Measurements from ENCODE around the gene RPS29.
"Not testable (repeated sequence)": the region's sequence is repeated elsewhere in the genome, so short reads cannot be mapped to it uniquely, and the experiment has no call there.

The RPS29 gene

DNA sequence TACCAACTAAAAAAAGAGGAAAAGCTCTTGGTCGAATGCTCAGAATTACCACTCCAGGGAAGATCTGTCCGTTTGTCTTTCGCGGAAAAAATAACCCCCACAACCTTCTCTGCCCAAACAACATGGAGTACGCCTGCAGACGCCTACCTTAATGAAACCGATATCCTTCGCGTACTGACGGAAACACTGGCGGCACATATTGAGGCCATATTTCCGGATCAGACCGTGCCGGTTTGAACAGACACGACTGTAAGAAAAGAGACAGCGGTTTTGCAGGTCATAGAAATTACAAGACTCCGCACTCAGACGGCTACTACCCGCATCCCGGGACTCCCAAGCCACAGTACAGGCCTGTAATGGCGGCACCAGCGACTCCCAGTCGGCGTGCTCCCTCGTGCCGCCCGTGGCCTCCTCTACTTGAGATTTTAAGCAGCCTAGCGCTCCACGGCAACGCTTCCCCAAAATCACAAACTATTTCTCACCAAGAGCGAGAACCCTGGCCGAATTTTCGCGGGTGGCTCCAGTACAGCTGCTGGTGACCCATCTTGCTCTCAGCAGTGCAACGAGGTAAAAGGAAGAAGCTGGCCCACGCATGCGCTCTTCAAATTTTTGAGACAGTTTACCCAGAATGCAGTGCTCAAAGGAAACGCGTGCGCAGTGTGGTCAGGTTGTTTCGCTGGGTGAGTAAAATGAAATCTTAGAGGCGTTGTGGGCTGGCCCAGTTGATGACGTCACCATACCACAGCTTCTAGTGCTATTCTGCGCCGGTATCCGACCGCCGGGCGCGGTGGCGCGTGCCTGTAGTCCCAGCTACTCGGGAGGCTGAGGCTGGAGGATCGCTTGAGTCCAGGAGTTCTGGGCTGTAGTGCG lies at the start of gene RPS29:
Gene RPS29, minus strand, starts transcription at position 578 of the 870 bp plus-strand sequence. Its CDS starts 34 bp downstream, at position 544.
- peak; percentile 96 to 97 for DNase-seq (ENCODE audit: low read depth in 1 of 2, low spot score in 1 of 2)

DNA sequence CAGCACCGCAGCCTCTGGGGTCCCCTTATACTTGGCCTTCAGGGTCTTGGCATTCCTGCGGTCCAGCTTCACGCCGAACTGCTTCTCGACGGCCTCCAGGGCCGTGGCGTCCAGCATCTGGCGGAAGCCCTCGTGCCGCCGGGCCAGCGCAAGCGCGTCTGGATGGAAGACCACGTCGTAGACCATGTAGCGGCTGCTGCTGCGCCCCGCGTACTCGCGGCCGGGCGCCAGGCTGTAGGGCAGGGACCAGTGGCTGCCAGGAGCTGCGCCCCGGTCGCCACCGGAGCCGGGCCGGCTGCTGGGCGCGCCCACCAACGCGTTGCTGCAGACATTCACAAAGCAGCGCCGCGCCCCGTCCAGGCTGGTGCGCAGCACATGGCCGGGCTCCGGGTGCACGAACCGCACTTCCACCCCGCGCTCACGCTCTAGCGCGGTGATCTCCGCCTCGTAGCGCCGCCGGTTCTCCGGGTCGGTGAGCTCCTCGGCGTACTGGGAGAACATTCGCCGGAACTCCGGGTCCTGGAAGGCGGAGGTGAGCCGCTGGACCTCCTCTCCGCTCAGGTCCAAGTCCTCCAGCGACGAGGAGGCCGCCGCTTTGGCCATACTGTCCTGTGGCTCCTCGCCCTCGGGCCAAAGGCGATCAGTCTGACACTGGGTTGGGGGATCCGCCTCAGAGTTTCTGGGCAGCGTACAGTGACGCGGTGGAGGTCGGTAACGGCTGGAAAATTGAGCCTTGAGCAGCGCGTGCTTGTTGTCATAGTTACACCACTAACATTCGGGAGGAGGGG lies 48.6 kb upstream of the RPS29 start, which contains the start of gene DNAAF2:
Gene DNAAF2, minus strand, starts transcription at position 698 of the 788 bp plus-strand sequence. Its CDS starts 95 bp downstream, at position 603.
- peak; percentile 43 to 46 for DNase-seq (ENCODE audit: low read depth in 1 of 2, low spot score in 1 of 2)

GRCh38 chr14:49633640-49634546 lies 47.7 kb upstream of the RPS29 start:
- DNase-seq (ENCODE audit: low read depth in 1 of 2, low spot score in 1 of 2) = peak; percentile 90 to 95

GRCh38 chr14:49623941-49624839 lies 38.0 kb upstream of the RPS29 start:
- no peak for DNase-seq (ENCODE audit: low read depth in 1 of 2, low spot score in 1 of 2)

- DNase-seq (ENCODE audit: low read depth in 1 of 2, low spot score in 1 of 2) = no peak
Measured at GRCh38 chr14:49623387-49623786, 37.2 kb upstream of the RPS29 start.

- no peak for DNase-seq (ENCODE audit: low read depth in 1 of 2, low spot score in 1 of 2)
Measured at GRCh38 chr14:49622022-49622607, 35.9 kb upstream of the RPS29 start.

DNA sequence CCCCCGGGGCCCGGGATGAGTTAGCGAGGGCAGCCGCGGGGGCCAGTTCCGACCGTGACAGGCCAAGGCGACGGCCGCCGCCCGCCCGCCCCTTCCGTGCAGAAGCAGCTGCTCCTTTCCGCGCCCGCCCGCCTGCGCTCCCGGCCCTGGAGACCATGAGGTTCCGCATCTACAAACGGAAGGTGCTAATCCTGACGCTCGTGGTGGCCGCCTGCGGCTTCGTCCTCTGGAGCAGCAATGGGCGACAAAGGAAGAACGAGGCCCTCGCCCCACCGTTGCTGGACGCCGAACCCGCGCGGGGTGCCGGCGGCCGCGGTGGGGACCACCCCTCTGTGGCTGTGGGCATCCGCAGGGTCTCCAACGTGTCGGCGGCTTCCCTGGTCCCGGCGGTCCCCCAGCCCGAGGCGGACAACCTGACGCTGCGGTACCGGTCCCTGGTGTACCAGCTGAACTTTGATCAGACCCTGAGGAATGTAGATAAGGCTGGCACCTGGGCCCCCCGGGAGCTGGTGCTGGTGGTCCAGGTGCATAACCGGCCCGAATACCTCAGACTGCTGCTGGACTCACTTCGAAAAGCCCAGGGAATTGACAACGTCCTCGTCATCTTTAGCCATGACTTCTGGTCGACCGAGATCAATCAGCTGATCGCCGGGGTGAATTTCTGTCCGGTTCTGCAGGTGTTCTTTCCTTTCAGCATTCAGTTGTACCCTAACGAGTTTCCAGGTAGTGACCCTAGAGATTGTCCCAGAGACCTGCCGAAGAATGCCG lies 35.1 kb upstream of the RPS29 start:
- DNase-seq (ENCODE audit: low read depth in 1 of 2, low spot score in 1 of 2) = peak; percentile 25 to 46

- DNase-seq (ENCODE audit: low read depth in 1 of 2, low spot score in 1 of 2) = peak; percentile 86 to 89
Measured at GRCh38 chr14:49620182-49621113, 34.3 kb upstream of the RPS29 start, which contains the start of the genes MGAT2 and RPL36AL. MGAT2 (plus strand) TSS chr14:49620799; CDS start chr14:49621269, 470 bp downstream. RPL36AL (minus strand) TSS chr14:49620626; CDS start chr14:49619104, 1,522 bp downstream.

GRCh38 chr14:49619730-49620129 lies 33.5 kb upstream of the RPS29 start:
- DNase-seq (ENCODE audit: low read depth in 1 of 2, low spot score in 1 of 2) = no peak

DNA sequence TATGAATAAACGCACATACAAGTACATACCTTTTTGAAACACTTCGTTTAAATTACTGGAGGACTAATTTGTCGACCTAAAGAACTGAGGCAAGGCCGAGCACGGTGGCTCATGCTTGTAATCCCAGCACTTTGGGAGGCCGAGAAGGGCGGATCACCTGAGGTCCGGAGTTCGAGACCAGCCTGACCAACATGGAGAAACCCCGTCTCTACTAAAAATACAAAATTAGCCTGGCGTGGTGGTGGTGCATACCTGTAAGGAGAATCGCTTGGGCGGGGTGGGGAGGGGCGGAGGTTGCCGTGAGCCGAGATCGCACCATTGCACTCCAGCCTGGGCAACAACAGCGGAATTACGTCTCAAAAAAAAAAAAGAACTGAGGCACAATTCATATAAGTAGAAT lies 33.1 kb upstream of the RPS29 start:
- DNase-seq (ENCODE audit: low read depth in 1 of 2, low spot score in 1 of 2) = not testable (repeated sequence)

DNA sequence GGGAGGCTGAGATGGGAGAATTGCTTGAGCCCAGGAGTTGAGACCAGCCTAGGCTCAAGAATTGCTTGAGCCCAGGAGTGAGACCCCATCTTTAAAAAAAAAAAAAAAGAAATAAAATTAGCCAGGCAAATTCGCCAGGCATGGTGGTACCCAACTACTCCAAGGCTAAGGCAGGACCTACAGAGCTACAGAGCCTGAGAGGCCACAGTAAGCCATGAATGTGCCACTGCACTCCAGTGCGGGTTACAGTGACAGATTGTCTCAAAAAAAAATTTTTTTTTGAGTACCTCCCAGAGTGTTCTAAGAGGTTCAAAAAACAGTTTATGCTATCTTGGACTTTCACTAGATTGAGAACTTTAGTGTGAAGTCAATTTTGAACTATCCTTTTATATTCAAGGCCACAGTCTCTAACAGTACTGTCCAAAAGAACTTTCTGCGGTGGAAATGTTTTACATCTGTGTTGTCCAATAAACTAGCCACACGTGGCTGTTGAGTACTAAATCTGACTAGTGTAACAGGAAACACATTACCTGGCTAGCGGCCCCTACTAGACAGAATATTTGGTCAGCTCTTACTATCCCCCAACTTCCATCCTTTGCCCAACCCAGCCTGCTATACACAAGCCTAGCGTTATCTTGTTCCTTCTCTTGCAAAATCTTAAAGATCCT lies 31.8 kb upstream of the RPS29 start:
- DNase-seq (ENCODE audit: low read depth in 1 of 2, low spot score in 1 of 2) = no peak

- DNase-seq (ENCODE audit: low read depth in 1 of 2, low spot score in 1 of 2) = no peak
Measured at GRCh38 chr14:49615776-49616175, 29.6 kb upstream of the RPS29 start.

DNA sequence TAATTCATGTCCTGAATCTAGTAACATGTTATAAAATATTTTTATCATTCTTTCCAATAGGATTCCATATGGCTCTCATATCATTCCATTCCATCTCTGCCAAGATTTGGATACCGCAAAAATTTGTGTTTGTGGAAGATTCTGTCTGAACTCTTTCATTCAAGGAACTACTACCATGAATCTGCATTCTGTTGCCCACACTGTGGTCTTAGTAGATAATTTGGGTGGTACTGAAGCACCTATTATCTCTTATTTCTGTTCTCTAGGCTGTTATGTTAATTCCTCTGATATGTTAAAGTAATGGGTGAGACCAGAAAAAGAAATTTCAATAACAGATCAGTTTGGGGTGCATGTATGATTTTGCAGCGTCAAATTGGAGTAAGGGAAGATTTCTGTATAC lies 28.0 kb upstream of the RPS29 start:
- no peak for DNase-seq (ENCODE audit: low read depth in 1 of 2, low spot score in 1 of 2)

DNA sequence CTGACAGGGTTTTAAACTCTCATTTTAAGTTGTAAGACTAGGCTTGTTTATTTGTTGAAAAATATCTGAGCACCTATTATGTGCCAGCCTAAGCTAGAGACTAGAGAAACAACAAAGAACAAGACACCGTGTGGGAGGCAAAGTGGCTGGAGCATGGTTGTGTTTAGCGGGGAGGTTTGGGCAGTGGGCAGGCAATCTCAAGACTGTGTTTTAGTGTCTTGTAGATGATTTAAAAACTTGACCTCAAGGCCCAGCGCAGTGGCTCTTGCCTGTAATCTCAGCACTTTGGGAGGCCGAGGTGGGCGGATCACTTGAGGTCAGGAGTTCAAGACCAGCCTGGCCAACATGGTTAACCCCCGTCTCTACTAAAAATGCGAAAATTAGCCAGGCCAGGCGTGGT lies 26.5 kb upstream of the RPS29 start:
- no peak for DNase-seq (ENCODE audit: low read depth in 1 of 2, low spot score in 1 of 2)

DNA sequence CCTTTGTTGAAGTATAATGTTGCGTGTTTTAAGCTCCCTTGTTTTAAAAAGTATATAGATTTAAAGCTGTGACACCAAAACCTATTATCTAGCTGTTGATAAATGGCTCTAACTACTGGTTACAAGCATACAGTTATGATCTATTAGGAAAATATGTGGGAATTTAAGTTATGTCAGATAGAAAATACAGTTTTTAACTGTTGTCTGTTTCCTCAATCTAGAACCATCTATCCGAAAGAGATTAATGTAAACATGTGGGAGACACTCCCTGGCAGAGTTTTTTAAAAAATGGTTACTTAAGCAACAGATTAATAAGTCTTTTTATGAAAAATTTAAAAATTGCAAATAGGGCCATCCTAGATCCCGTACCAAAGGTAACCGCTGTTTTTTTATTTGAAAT lies 26.1 kb upstream of the RPS29 start:
- DNase-seq (ENCODE audit: low read depth in 1 of 2, low spot score in 1 of 2) = no peak

DNA sequence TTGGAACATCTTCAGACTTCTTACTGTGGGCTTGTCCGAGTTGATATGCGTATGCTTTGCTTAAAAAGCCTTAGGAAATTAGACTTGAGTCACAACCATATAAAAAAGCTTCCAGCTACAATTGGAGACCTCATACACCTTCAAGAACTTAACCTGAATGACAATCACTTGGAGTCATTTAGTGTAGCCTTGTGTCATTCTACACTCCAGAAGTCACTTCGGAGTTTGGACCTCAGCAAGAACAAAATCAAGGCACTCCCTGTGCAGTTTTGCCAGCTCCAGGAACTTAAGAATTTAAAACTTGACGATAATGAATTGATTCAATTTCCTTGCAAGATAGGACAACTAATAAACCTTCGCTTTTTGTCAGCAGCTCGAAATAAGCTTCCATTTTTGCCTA lies 21.4 kb upstream of the RPS29 start:
- DNase-seq (ENCODE audit: low read depth in 1 of 2, low spot score in 1 of 2) = no peak

Measured in stimulated activated CD4-positive, alpha-beta T cell treated with anti-CD3 and anti-CD28 coated beads, Interleukin-15, amount 100 ng/mL, for 1 hour (primary cell).